HepG2 (cell line): ENCODE data around the gene TBC1D20. TPM values are rescaled to one million over a fixed set of nuclear protein-coding genes. Genes with fewer than 3 reads are reported as not detected.

Experiments used
- MAZ ChIP-seq, 2 experiments: sonication (generic) in 1 of 2; formaldehyde crosslinking in 1 of 2; IDR thresholded peaks; 2 replicates each; pipeline versions ENCODE4 v1.5.0 to v1.6.1; 2012 to 2020; ENCODE audit warnings: low read depth in 2 of 2, mild to moderate bottlenecking in 2 of 2, borderline replicate concordance in 1 of 2, improper control_type of control experiment in 1 of 2, low read length in 1 of 2, missing genetic modification reagents in 1 of 2, moderate library complexity in 1 of 2
- NRL ChIP-seq: sonication (generic); formaldehyde crosslinking; IDR thresholded peaks from 2 replicates; pipeline ENCODE4 v1.5.0; 2020; ENCODE audit warnings: missing genetic modification reagents, mild to moderate bottlenecking, moderate library complexity, borderline replicate concordance
- REXO4 ChIP-seq: sonication (generic); formaldehyde crosslinking; IDR thresholded peaks from 2 replicates; pipeline ENCODE4 v1.8.0; 2022; ENCODE audit warnings: missing genetic modification reagents, mild to moderate bottlenecking, borderline replicate concordance
- SIN3A ChIP-seq: IDR thresholded peaks from 2 replicates; pipeline ENCODE4 v1.6.1; 2011; ENCODE audit warnings: low read depth, mild to moderate bottlenecking, control low read depth, low read length, borderline replicate concordance
- SRSF4 ChIP-seq: fragments of 200-400 bp; formaldehyde crosslinking; IDR thresholded peaks from one replicate; pipeline ENCODE4 v1.6.1; 2018; ENCODE audit warnings: mild to moderate bottlenecking, low read depth, low read length, moderate library complexity; ENCODE audit not compliant: poor library complexity, severe bottlenecking
- ZBTB44 ChIP-seq: sonication (generic); formaldehyde crosslinking; IDR thresholded peaks from 2 replicates; pipeline ENCODE4 v1.4.0; 2020; ENCODE audit warnings: missing genetic modification reagents
- ZNF205 ChIP-seq: IDR thresholded peaks from 2 replicates; pipeline ENCODE4 v1.6.1; 2018; ENCODE audit warnings: missing biosample characterization, missing genetic modification reagents
- ZNF563 ChIP-seq: sonication (generic); formaldehyde crosslinking; IDR thresholded peaks from 2 replicates; pipeline ENCODE4 v1.8.0; 2022; ENCODE audit warnings: mild to moderate bottlenecking, moderate library complexity, missing genetic modification reagents
- ZSCAN12 ChIP-seq: sonication (generic); formaldehyde crosslinking; IDR thresholded peaks from 2 replicates; pipeline ENCODE4 v1.9.0; 2021; ENCODE audit warnings: mild to moderate bottlenecking, missing genetic modification reagents
- polyA plus RNA-seq, 8 experiments: library from polyadenylated mRNA; depleted of rRNA in 3 of 8; stranded (reverse) in 7 of 8; unstranded in 1 of 8; fragments of >200 nt; fragmentation: Illumina TruSeq in 4 of 8; extraction: Trizol in 4 of 8; gene quantifications; 2 replicates each; pipeline versions ENCODE4 v1.2.1 to v1.2.3, GENCODE V29; 2011 to 2016; ENCODE audit warnings: low read depth in 4 of 8, missing spikeins in 1 of 8, mixed read lengths in 1 of 8; ENCODE audit not compliant: insufficient read depth in 1 of 8
- total RNA-seq, 5 experiments: library from RNA; depleted of rRNA; stranded (reverse); fragments of >200 nt; fragmentation: Illumina TruSeq; extraction: Trizol; gene quantifications; 2 replicates each; pipeline ENCODE4 v1.2.3, GENCODE V29; 2016; ENCODE audit warnings: low read depth in 1 of 5
- TF ChIP-seq, protein P1 (sequence below): sonication (generic); formaldehyde crosslinking; IDR thresholded peaks from 2 replicates; pipeline ENCODE4 v1.4.0; 2020; ENCODE audit warnings: missing genetic modification reagents, borderline replicate concordance
- TF ChIP-seq, protein P2 (sequence below): sonication (generic); formaldehyde crosslinking; IDR thresholded peaks from 2 replicates; pipeline ENCODE4 v1.5.1; 2020; ENCODE audit warnings: mild to moderate bottlenecking, missing genetic modification reagents, moderate library complexity
- TF ChIP-seq, protein P3 (sequence below): sonication (generic); formaldehyde crosslinking; IDR thresholded peaks from 2 replicates; pipeline ENCODE4 v1.4.0; 2020; ENCODE audit warnings: missing genetic modification reagents, borderline replicate concordance
- TF ChIP-seq, protein P4 (sequence below): sonication (generic); formaldehyde crosslinking; IDR thresholded peaks from 2 replicates; pipeline ENCODE4 v1.5.1; 2020; ENCODE audit warnings: mild to moderate bottlenecking, moderate library complexity, missing genetic modification reagents

TBC1D20 gene
- total and polyA plus RNA-seq, 2 of the 13 experiments (the other 11 are each of a cell fraction or from before 2014, with no cell fraction given): 36.6 to 47.1 TPM

GRCh38 chr20:408843-409696 is 53.3 kb downstream of the TBC1D20 start (continued):
- TF ChIP-seq, protein P1, sequence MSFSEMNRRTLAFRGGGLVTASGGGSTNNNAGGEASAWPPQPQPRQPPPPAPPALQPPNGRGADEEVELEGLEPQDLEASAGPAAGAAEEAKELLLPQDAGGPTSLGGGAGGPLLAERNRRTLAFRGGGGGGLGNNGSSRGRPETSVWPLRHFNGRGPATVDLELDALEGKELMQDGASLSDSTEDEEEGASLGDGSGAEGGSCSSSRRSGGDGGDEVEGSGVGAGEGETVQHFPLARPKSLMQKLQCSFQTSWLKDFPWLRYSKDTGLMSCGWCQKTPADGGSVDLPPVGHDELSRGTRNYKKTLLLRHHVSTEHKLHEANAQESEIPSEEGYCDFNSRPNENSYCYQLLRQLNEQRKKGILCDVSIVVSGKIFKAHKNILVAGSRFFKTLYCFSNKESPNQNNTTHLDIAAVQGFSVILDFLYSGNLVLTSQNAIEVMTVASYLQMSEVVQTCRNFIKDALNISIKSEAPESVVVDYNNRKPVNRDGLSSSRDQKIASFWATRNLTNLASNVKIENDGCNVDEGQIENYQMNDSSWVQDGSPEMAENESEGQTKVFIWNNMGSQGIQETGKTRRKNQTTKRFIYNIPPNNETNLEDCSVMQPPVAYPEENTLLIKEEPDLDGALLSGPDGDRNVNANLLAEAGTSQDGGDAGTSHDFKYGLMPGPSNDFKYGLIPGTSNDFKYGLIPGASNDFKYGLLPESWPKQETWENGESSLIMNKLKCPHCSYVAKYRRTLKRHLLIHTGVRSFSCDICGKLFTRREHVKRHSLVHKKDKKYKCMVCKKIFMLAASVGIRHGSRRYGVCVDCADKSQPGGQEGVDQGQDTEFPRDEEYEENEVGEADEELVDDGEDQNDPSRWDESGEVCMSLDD: no peak
- TF ChIP-seq ZNF563 (CRISPR knock-in tag): peak; percentile 58
- peak; percentile 48; the same call in 1 of the 2 replicates for TF ChIP-seq SIN3A
- 0 out of 2 replicates have a peak, but pooled peaks have one; percentile 65 for TF ChIP-seq ZSCAN12 (CRISPR knock-in tag)
- TF ChIP-seq, protein P2, sequence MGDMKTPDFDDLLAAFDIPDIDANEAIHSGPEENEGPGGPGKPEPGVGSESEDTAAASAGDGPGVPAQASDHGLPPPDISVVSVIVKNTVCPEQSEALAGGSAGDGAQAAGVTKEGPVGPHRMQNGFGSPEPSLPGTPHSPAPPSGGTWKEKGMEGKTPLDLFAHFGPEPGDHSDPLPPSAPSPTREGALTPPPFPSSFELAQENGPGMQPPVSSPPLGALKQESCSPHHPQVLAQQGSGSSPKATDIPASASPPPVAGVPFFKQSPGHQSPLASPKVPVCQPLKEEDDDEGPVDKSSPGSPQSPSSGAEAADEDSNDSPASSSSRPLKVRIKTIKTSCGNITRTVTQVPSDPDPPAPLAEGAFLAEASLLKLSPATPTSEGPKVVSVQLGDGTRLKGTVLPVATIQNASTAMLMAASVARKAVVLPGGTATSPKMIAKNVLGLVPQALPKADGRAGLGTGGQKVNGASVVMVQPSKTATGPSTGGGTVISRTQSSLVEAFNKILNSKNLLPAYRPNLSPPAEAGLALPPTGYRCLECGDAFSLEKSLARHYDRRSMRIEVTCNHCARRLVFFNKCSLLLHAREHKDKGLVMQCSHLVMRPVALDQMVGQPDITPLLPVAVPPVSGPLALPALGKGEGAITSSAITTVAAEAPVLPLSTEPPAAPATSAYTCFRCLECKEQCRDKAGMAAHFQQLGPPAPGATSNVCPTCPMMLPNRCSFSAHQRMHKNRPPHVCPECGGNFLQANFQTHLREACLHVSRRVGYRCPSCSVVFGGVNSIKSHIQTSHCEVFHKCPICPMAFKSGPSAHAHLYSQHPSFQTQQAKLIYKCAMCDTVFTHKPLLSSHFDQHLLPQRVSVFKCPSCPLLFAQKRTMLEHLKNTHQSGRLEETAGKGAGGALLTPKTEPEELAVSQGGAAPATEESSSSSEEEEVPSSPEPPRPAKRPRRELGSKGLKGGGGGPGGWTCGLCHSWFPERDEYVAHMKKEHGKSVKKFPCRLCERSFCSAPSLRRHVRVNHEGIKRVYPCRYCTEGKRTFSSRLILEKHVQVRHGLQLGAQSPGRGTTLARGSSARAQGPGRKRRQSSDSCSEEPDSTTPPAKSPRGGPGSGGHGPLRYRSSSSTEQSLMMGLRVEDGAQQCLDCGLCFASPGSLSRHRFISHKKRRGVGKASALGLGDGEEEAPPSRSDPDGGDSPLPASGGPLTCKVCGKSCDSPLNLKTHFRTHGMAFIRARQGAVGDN (CRISPR knock-in tag): peak; percentile 59
- no peak; the same call in 1 of the 2 replicates for TF ChIP-seq ZNF205 (CRISPR knock-in tag)
- TF ChIP-seq NRL (CRISPR knock-in tag): no peak
- TF ChIP-seq, protein P3, sequence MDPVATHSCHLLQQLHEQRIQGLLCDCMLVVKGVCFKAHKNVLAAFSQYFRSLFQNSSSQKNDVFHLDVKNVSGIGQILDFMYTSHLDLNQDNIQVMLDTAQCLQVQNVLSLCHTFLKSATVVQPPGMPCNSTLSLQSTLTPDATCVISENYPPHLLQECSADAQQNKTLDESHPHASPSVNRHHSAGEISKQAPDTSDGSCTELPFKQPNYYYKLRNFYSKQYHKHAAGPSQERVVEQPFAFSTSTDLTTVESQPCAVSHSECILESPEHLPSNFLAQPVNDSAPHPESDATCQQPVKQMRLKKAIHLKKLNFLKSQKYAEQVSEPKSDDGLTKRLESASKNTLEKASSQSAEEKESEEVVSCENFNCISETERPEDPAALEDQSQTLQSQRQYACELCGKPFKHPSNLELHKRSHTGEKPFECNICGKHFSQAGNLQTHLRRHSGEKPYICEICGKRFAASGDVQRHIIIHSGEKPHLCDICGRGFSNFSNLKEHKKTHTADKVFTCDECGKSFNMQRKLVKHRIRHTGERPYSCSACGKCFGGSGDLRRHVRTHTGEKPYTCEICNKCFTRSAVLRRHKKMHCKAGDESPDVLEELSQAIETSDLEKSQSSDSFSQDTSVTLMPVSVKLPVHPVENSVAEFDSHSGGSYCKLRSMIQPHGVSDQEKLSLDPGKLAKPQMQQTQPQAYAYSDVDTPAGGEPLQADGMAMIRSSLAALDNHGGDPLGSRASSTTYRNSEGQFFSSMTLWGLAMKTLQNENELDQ: peak; percentile 36; the same call in 1 of the 2 replicates
- TF ChIP-seq, protein P4, sequence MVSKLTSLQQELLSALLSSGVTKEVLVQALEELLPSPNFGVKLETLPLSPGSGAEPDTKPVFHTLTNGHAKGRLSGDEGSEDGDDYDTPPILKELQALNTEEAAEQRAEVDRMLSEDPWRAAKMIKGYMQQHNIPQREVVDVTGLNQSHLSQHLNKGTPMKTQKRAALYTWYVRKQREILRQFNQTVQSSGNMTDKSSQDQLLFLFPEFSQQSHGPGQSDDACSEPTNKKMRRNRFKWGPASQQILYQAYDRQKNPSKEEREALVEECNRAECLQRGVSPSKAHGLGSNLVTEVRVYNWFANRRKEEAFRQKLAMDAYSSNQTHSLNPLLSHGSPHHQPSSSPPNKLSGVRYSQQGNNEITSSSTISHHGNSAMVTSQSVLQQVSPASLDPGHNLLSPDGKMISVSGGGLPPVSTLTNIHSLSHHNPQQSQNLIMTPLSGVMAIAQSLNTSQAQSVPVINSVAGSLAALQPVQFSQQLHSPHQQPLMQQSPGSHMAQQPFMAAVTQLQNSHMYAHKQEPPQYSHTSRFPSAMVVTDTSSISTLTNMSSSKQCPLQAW (CRISPR knock-in tag): peak; percentile 6
- TF ChIP-seq ZBTB44 (CRISPR knock-in tag): no peak; the same call in 1 of the 2 replicates
- TF ChIP-seq MAZ (IDR thresholded peaks at IDR 0.05; ENCODE audit: borderline replicate concordance, low read depth, low read length): no peak
- TF ChIP-seq MAZ (CRISPR knock-in tag; IDR thresholded peaks at IDR 0.05; ENCODE audit: low read depth): no peak
- TF ChIP-seq SRSF4: no peak
- no peak for TF ChIP-seq REXO4 (CRISPR knock-in tag)
